GM12878 (cell line): ENCODE data around the gene RAD51B. TPM values are rescaled to one million over a fixed set of nuclear protein-coding genes. Genes with fewer than 3 reads are reported as not detected.

Source experiments
- ATAC-seq: fragments of 200-7000 bp; cut with Tn5 transposase; 3 replicates; pipeline ENCODE4 v1.9.1; 2020; ENCODE audit warnings: mild to moderate bottlenecking, moderate library complexity
- BruUV-seq: library from RNA; stranded (reverse); fragments of 400-500 nt; replicated peaks from 2 replicates; lab custom pipeline; 2021; lab: Mats Ljungman, UMichigan
- CTCF ChIA-PET: fragments of 300-600 bp; sonication (Branson Sonifier 250); formaldehyde crosslinking; extraction: SDS; loops from one replicate; lab custom pipeline; 2021; ENCODE audit warnings: inconsistent platforms; lab: Yijun Ruan, JAX
- POLR2A ChIA-PET: fragments of 350-600 bp; formaldehyde crosslinking; extraction: SDS; loops from one replicate; lab custom pipeline; 2021; ENCODE audit warnings: inconsistent platforms; lab: Charles Lee
- RAD21 ChIA-PET: fragments of 300-600 bp; sonication (Branson Sonifier 250); formaldehyde crosslinking; loops from one replicate; lab custom pipeline; 2023; ENCODE audit warnings: antibody characterized with exemption; ENCODE audit not compliant: unreplicated experiment; lab: Charles Lee
- SMC1A ChIA-PET: fragments of 300-600 bp; sonication (Branson Sonifier 250); formaldehyde crosslinking; loops from one replicate; lab custom pipeline; 2023; ENCODE audit not compliant: unreplicated experiment, uncharacterized antibody; lab: Charles Lee
- DNase-seq: peaks from one replicate; pipeline ENCODE4 v3.0.0-alpha.2; 2011; ENCODE audit warnings: low read depth, low spot score
- FAIRE-seq: peaks from 3 replicates; lab custom pipeline; 2011; peaks lifted over from hg19 to GRCh38; lab: Jason Lieb, UNC
- H2AFZ ChIP-seq: 2 replicates; pipeline ENCODE4 v1.6.0; 2011; ENCODE audit warnings: low read depth, low read length, control low read depth; ENCODE audit not compliant: control insufficient read depth
- H3K27ac ChIP-seq: 2 replicates; pipeline ENCODE4 v1.5.1; 2011; ENCODE audit warnings: control low read depth; ENCODE audit not compliant: control insufficient read depth, insufficient read depth
- H3K27me3 ChIP-seq, 2 experiments: replicated peaks in 1 of 2; 2 replicates each; pipeline versions ENCODE4 v1.6.0 to v1.6.1; 2011; ENCODE audit warnings: low read length in 1 of 2; ENCODE audit not compliant: control insufficient read depth in 2 of 2, insufficient read depth in 2 of 2
- H3K36me3 ChIP-seq, 2 experiments: 2 replicates each; pipeline ENCODE4 v1.5.1; 2011; ENCODE audit warnings: low read length in 1 of 2; ENCODE audit not compliant: control insufficient read depth in 2 of 2, insufficient read depth in 2 of 2
- H3K4me1 ChIP-seq: 2 replicates; pipeline ENCODE4 v1.6.1; 2011; ENCODE audit warnings: mild to moderate bottlenecking, low read length, moderate library complexity, mixed read lengths; ENCODE audit not compliant: control insufficient read depth, insufficient read depth
- H3K4me2 ChIP-seq: 2 replicates; pipeline ENCODE4 v1.6.0; 2011; ENCODE audit warnings: control low read depth; ENCODE audit not compliant: control insufficient read depth, insufficient read depth
- H3K4me3 ChIP-seq: fragments of 200-600 bp; sonication (generic); 2 replicates; pipeline ENCODE4 v1.5.1; 2016
- H3K79me2 ChIP-seq: 2 replicates; pipeline ENCODE4 v1.6.0; 2011; ENCODE audit warnings: low read length; ENCODE audit not compliant: control insufficient read depth, insufficient read depth
- H3K9ac ChIP-seq: 2 replicates; pipeline ENCODE4 v1.8.0; 2011; ENCODE audit warnings: low read length, control low read depth, mixed read lengths; ENCODE audit not compliant: control insufficient read depth, insufficient read depth
- H3K9me3 ChIP-seq: replicated peaks from 3 replicates; pipeline ENCODE4 v1.5.1; 2011; ENCODE audit warnings: mild to moderate bottlenecking, low read length; ENCODE audit not compliant: control insufficient read depth, insufficient read depth
- H4K20me1 ChIP-seq: 2 replicates; pipeline ENCODE4 v1.6.0; 2011; ENCODE audit not compliant: control insufficient read depth, insufficient read depth
- BACH1 ChIP-seq: fragments of 450-650 bp; IDR thresholded peaks from 2 replicates; pipeline ENCODE4 v1.6.1; 2017; ENCODE audit warnings: mild to moderate bottlenecking, borderline replicate concordance
- BCL11A ChIP-seq: IDR thresholded peaks from 2 replicates; pipeline ENCODE4 v1.6.1; 2011; ENCODE audit warnings: low read depth, low read length
- BRCA1 ChIP-seq: IDR thresholded peaks from 2 replicates; pipeline ENCODE4 v1.6.1; 2011; ENCODE audit warnings: low read depth, low read length, improper control_type of control experiment
- CREM ChIP-seq: IDR thresholded peaks from 2 replicates; pipeline ENCODE4 v1.6.1; 2014; ENCODE audit warnings: antibody characterized with exemption, low read depth
- E4F1 ChIP-seq: fragments of 450-650 bp; IDR thresholded peaks from 2 replicates; pipeline ENCODE4 v1.6.1; 2018; ENCODE audit warnings: borderline replicate concordance, mild to moderate bottlenecking; ENCODE audit not compliant: partially characterized antibody
- HCFC1 ChIP-seq: fragments of 150-350 bp; IDR thresholded peaks from 2 replicates; pipeline ENCODE4 v1.6.1; 2014; ENCODE audit warnings: low read length
- IKZF1 ChIP-seq: fragments of 450-650 bp; conservative IDR thresholded peaks from 2 replicates; pipeline ENCODE4 v1.6.1; 2017; ENCODE audit warnings: antibody characterized with exemption, mild to moderate bottlenecking
- IRF3 ChIP-seq: fragments of 450-650 bp; IDR thresholded peaks from 2 replicates; pipeline ENCODE4 v1.6.1; 2014; ENCODE audit warnings: mild to moderate bottlenecking
- KLF5 ChIP-seq: fragments of 450-650 bp; IDR thresholded peaks from 2 replicates; pipeline ENCODE4 v1.6.1; 2014; ENCODE audit warnings: mild to moderate bottlenecking; ENCODE audit not compliant: partially characterized antibody
- RBBP5 ChIP-seq: fragments of 200-600 bp; sonication (generic); conservative IDR thresholded peaks from 2 replicates; pipeline ENCODE4 v1.6.1; 2016
- YY1 ChIP-seq: IDR thresholded peaks from 2 replicates; pipeline ENCODE4 v1.6.1; 2011; ENCODE audit warnings: low read depth, mild to moderate bottlenecking, low read length
- ZBTB4 ChIP-seq: fragments of 450-650 bp; formaldehyde crosslinking; IDR thresholded peaks from 2 replicates; pipeline ENCODE4 v1.4.0; 2022; ENCODE audit warnings: mild to moderate bottlenecking, moderate library complexity
- ZNF207 ChIP-seq: fragments of 450-650 bp; IDR thresholded peaks from 2 replicates; pipeline ENCODE4 v1.6.1; 2014; ENCODE audit warnings: antibody characterized with exemption, mild to moderate bottlenecking, borderline replicate concordance
- WGBS: methylation state at CpG from one replicate; pipeline ENCODE4 v1.1.6; 2016; ENCODE audit warnings: low lambda C conversion rate; ENCODE audit not compliant: insufficient replicate concordance, insufficient coverage; ENCODE audit errors: missing lambda C conversion rate; 5-methylcytosine and 5-hydroxymethylcytosine counted together
- in situ Hi-C: fragments of 300-500 bp; cut with MboI; formaldehyde crosslinking; loops from 9 replicates; pipeline ENCODE4 v1.14.3; 2018; ENCODE audit warnings: mixed read lengths
- intact Hi-C: fragments of 100-400 bp; cut with micrococcal nuclease; formaldehyde crosslinking; loops from one replicate; pipeline ENCODE4 v1.14.2; 2022; ENCODE audit not compliant: unreplicated experiment
- polyA plus RNA-seq, 11 experiments: library from polyadenylated mRNA; depleted of rRNA in 4 of 11; unstranded in 6 of 11; stranded (reverse) in 5 of 11; fragments of >200 nt; fragmentation: Nextera tagmentation in 4 of 11; fragmentation: Illumina TruSeq in 1 of 11; extraction: Ambion mirVana in 4 of 11; extraction: Trizol in 1 of 11; gene quantifications; 1 replicate in 1 of 11; 2 replicates in 10 of 11; pipeline versions ENCODE4 v1.2.1 to v1.2.3, GENCODE V29; 2011 to 2016; ENCODE audit warnings: inconsistent platforms in 2 of 11, missing spikeins in 2 of 11, low read depth in 1 of 11
- total RNA-seq, 4 experiments: library from RNA; depleted of rRNA in 3 of 4; stranded (reverse); fragments of >200 nt in 3 of 4; fragmentation: Illumina TruSeq in 1 of 4; extraction: Trizol in 1 of 4; gene quantifications; 2 replicates each; pipeline versions ENCODE4 v1.2.1 to v1.2.3, GENCODE V29; 2013 to 2021
- TF ChIP-seq, protein P1 (sequence below): fragments of 450-650 bp; conservative IDR thresholded peaks from 2 replicates; pipeline ENCODE4 v1.6.1; 2017; ENCODE audit warnings: mild to moderate bottlenecking, moderate library complexity

RAD51B gene
- total and polyA plus RNA-seq, 10 of the 15 experiments (the other 5 are each of a cell fraction or from before 2014, with no cell fraction given): 9.8 to 26.8 (median 21.3) TPM

- TF ChIP-seq ZBTB4 (CRISPR knock-in tag) (no peak), RBBP5 (no peak), BACH1 (no peak), BCL11A (no peak)
These were observed 292.9 kb downstream of the RAD51B start (continued) for GRCh38 chr14:68112442-68112841.

DNA sequence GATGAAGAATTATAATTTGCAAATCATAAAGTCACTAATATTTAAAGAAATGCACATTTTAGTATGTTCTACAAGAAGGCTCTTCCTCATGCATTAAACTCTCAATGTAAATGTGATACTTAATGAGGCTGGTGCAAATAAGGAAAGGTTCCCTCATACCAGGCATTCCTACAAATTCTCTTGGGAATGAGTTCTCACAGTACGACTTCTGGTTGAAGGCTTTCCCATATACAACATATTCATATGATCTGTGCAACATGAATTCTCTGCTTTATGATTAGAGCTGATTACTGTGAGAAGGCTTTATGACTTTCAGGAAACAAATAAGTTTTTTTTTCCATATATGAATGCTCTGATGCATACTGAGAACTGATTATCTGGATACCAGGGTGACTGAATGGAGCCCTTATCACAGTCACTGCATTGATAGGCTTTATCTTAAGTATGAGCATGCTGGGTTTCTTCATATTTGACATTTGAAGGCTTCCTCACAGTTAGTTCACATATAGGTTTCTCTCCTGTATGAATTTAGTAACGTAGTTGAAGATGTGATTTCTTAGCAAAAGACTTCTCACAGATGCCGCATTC is 293.9 kb downstream of the RAD51B start:
- Histone ChIP-seq H3K79me2 (no peaks in the 10 kb centered on the region), H3K36me3 (no peaks in the 10 kb centered on the region), H3K9ac (no peak overlapping the region), H4K20me1 (no peaks in the 10 kb centered on the region), H3K4me3 (no peak overlapping the region), H2AFZ (no peak overlapping the region), H3K9me3 (no peaks in the 10 kb centered on the region), H3K27me3 (no peaks in the 10 kb centered on the region), H3K4me2 (no peak overlapping the region), H3K4me1 (peaks cover 3% of the 10 kb centered on the region), H3K27ac (no peak overlapping the region)
- 92% methylated on average over 3 of the region's 3 CpGs for WGBS
- ChIA-PET RAD21 (interaction anchor here (1.1 to 1.4 kb wide), 2 partner anchors 47 to 135 kb away, joined by 3 to 4 read pairs; no protein-coding TSS in a partner anchor), CTCF (interaction anchor here (0.8 to 1.6 kb wide), 2 partner anchors 13 to 14 kb away, joined by 3 to 5 read pairs; no protein-coding TSS in a partner anchor), SMC1A (interaction anchor here (0.8 to 2.2 kb wide), 10 partner anchors 15 to 115 kb away, joined by 3 to 7 read pairs (median 4); no protein-coding TSS in a partner anchor), POLR2A (interaction anchor here (0.6 kb wide), 1 partner anchor 68 kb away, joined by 5 read pairs; no protein-coding TSS in a partner anchor)
- intact Hi-C loops: no loop called here
- in situ Hi-C loops: no loop called here
- no TSS peak for BruUV-seq
- ATAC-seq (no peak), DNase-seq (no peak), FAIRE-seq (no peak)
- TF ChIP-seq, protein P1, sequence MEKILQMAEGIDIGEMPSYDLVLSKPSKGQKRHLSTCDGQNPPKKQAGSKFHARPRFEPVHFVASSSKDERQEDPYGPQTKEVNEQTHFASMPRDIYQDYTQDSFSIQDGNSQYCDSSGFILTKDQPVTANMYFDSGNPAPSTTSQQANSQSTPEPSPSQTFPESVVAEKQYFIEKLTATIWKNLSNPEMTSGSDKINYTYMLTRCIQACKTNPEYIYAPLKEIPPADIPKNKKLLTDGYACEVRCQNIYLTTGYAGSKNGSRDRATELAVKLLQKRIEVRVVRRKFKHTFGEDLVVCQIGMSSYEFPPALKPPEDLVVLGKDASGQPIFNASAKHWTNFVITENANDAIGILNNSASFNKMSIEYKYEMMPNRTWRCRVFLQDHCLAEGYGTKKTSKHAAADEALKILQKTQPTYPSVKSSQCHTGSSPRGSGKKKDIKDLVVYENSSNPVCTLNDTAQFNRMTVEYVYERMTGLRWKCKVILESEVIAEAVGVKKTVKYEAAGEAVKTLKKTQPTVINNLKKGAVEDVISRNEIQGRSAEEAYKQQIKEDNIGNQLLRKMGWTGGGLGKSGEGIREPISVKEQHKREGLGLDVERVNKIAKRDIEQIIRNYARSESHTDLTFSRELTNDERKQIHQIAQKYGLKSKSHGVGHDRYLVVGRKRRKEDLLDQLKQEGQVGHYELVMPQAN: no peak
- TF ChIP-seq HCFC1 (no peak), BRCA1 (no peak), ZNF207 (no peak), CREM (no peak), YY1 (no peak), IRF3 (no peak), KLF5 (no peak), BCL11A (no peak), E4F1 (no peak), IKZF1 (no peak)
